A549 treated with RU486 at 1 μM for 4 hours (cell line): Measurements from ENCODE around the gene OR4A5. TPM values are rescaled to one million over a fixed set of nuclear protein-coding genes. Genes with fewer than 3 reads are reported as not detected.

Source experiments
- total RNA-seq: library from RNA; stranded (reverse); fragments of 200-300 nt; extraction: Qiagen RNA extraction; gene quantifications from 5 replicates; pipeline ENCODE4 v1.2.3, GENCODE V29; 2022; ENCODE audit warnings: low read depth

Gene OR4A5
- not detected in 5 replicates for total RNA-seq

DNA sequence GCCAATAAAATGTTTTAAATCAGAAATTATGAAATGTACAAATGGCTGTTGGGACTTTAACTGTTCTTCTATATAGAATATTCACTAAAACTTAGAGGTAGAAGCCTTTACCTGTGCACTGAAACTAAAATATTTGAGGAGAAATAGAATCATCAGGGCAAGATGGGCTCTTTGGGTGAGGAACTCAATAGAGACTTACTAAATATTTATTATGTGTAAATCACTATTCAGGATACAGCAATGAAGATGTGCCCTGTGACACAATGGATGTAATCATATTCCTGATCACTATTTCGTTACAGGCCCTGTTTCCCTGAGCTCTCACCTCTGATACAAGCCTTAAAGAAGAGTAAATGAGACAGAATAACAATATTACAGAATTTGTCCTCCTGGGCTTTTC is at the start of gene OR4A5:
Gene OR4A5 (plus strand): TSS at position 301 of the 400 bp plus-strand sequence. CDS start 53 bp downstream, at position 354.

Other genes starting within 250 kb of the OR4A5 start
- gene OR4C46, start 102.8 kb upstream of the OR4A5 start, total RNA-seq = not detected in 5 replicates